SK-N-SH treated with all-trans-retinoic acid at 6 μM for 48 hours (cell line): ENCODE results near the gene BABAM2.

Experiments
- ATAC-seq: fragments of 200-7000 bp; cut with Tn5 transposase; 3 replicates; pipeline ENCODE4 v1.9.1; 2020; ENCODE audit warnings: mild to moderate bottlenecking, moderate library complexity
- BACH2 ChIP-seq: fragments of 250-450 bp; sonication (Bioruptor Pico); IDR thresholded peaks from 2 replicates; pipeline ENCODE4 v1.9.0; 2021; ENCODE audit warnings: mild to moderate bottlenecking, borderline replicate concordance
- CREB5 ChIP-seq: fragments of 250-450 bp; sonication (Bioruptor Pico); IDR thresholded peaks from 2 replicates; pipeline ENCODE4 v1.5.1; 2020; ENCODE audit warnings: low read depth, mild to moderate bottlenecking, moderate library complexity
- CSRNP3 ChIP-seq: fragments of 250-450 bp; sonication (Bioruptor Pico); IDR thresholded peaks from 2 replicates; pipeline ENCODE4 v1.5.1; 2021; ENCODE audit warnings: mild to moderate bottlenecking, moderate library complexity
- ISL1 ChIP-seq: fragments of 250-450 bp; sonication (Bioruptor Pico); IDR thresholded peaks from 2 replicates; pipeline ENCODE4 v2.1.2; 2022; ENCODE audit warnings: mild to moderate bottlenecking, moderate library complexity
- OSR1 ChIP-seq: fragments of 250-450 bp; sonication (Bioruptor Pico); IDR thresholded peaks from 2 replicates; pipeline ENCODE4 v1.8.0; 2022; ENCODE audit warnings: moderate library complexity, mild to moderate bottlenecking, inconsistent platforms
- PATZ1 ChIP-seq: fragments of 250-450 bp; sonication (Bioruptor Pico); IDR thresholded peaks from 2 replicates; pipeline ENCODE4 v1.8.0; 2020; ENCODE audit warnings: mild to moderate bottlenecking, moderate library complexity, borderline replicate concordance
- POU6F1 ChIP-seq: fragments of 250-450 bp; sonication (Bioruptor Pico); IDR thresholded peaks from 2 replicates; pipeline ENCODE4 v1.8.0; 2021; ENCODE audit warnings: low read depth, mild to moderate bottlenecking, moderate library complexity, borderline replicate concordance
- PPARA ChIP-seq: fragments of 250-450 bp; sonication (Bioruptor Pico); IDR thresholded peaks from 2 replicates; pipeline ENCODE4 v1.5.0; 2020; ENCODE audit warnings: mild to moderate bottlenecking, borderline replicate concordance
- RARB ChIP-seq: fragments of 250-450 bp; sonication (Bioruptor Pico); IDR thresholded peaks from 2 replicates; pipeline ENCODE4 v1.8.0; 2021; ENCODE audit warnings: mild to moderate bottlenecking, moderate library complexity
- SNAI2 ChIP-seq: fragments of 250-450 bp; sonication (Bioruptor Pico); IDR thresholded peaks from 2 replicates; pipeline ENCODE4 v1.5.0; 2020; ENCODE audit warnings: mild to moderate bottlenecking, moderate library complexity
- TCF4 ChIP-seq: fragments of 250-450 bp; sonication (Bioruptor Pico); IDR thresholded peaks from 2 replicates; pipeline ENCODE4 v1.8.0; 2021; ENCODE audit warnings: mild to moderate bottlenecking, moderate library complexity, borderline replicate concordance
- TSHZ2 ChIP-seq: fragments of 250-450 bp; sonication (Bioruptor Pico); IDR thresholded peaks from 2 replicates; pipeline ENCODE4 v1.5.0; 2020; ENCODE audit warnings: mild to moderate bottlenecking, moderate library complexity
- ZC3H10 ChIP-seq: fragments of 250-450 bp; sonication (Bioruptor Pico); IDR thresholded peaks from 2 replicates; pipeline ENCODE4 v1.5.1; 2021; ENCODE audit warnings: mild to moderate bottlenecking, moderate library complexity
- ZFP3 ChIP-seq: fragments of 250-450 bp; sonication (Bioruptor Pico); IDR thresholded peaks from 2 replicates; pipeline ENCODE4 v1.5.0; 2020; ENCODE audit warnings: mild to moderate bottlenecking, moderate library complexity
- ZFP30 ChIP-seq: fragments of 450-650 bp; formaldehyde crosslinking; IDR thresholded peaks from 2 replicates; pipeline ENCODE4 v1.5.0; 2022; ENCODE audit warnings: mild to moderate bottlenecking, moderate library complexity
- ZNF565 ChIP-seq: fragments of 450-650 bp; formaldehyde crosslinking; conservative IDR thresholded peaks from 2 replicates; pipeline ENCODE4 v1.5.0; 2020; ENCODE audit warnings: low read depth, mild to moderate bottlenecking, moderate library complexity
- ZNF70 ChIP-seq: fragments of 450-650 bp; formaldehyde crosslinking; IDR thresholded peaks from 2 replicates; pipeline ENCODE4 v1.5.0; 2020; ENCODE audit warnings: mild to moderate bottlenecking, moderate library complexity

The BABAM2 gene

GRCh38 chr2:27921880-27922547 lies 31.5 kb downstream of the BABAM2 start (continued):
- TF ChIP-seq CREB5 (no peak), ZFP30 (CRISPR knock-in tag) (no peak), CSRNP3 (CRISPR knock-in tag) (no peak), ZNF565 (CRISPR knock-in tag) (no peak), POU6F1 (CRISPR knock-in tag) (no peak)
- TF ChIP-seq, all 23 proteins: peak for 0

- no peak for ATAC-seq
These were observed 32.3 kb downstream of the BABAM2 start for GRCh38 chr2:27922842-27923241.

More at GRCh38 chr2:27922842-27923241, 32.3 kb downstream of the BABAM2 start:
- TF ChIP-seq TSHZ2 (CRISPR knock-in tag) (no peak), ZC3H10 (CRISPR knock-in tag) (no peak), SNAI2 (CRISPR knock-in tag) (no peak), ZNF70 (CRISPR knock-in tag) (no peak), TCF4 (CRISPR knock-in tag) (no peak), ISL1 (CRISPR knock-in tag) (no peak), ZFP30 (CRISPR knock-in tag) (no peak), CREB5 (no peak), PPARA (CRISPR knock-in tag) (no peak), OSR1 (CRISPR knock-in tag) (no peak), RARB (no peak), PATZ1 (CRISPR knock-in tag) (no peak), BACH2 (CRISPR knock-in tag) (no peak), ZFP3 (CRISPR knock-in tag) (no peak)
